C4-2B (cell line): ENCODE results near the gene DCAF6.

Experiments
- CTCF ChIP-seq: fragments of 450-650 bp; conservative IDR thresholded peaks from 2 replicates; pipeline ENCODE4 v1.5.1; 2017; ENCODE audit warnings: mild to moderate bottlenecking
- ZFX ChIP-seq: fragments of 450-650 bp; IDR thresholded peaks from 2 replicates; pipeline ENCODE4 v1.6.1; 2017

- TF ChIP-seq CTCF (peak; percentile 84), ZFX (no peak)
These were observed 9.9 kb upstream of the DCAF6 start for GRCh38 chr1:167926486-167926997.
